Measurements from ENCODE around the gene ATP6V0C.
"Not testable (repeated sequence)": the region's sequence is repeated elsewhere in the genome, so short reads cannot be mapped to it uniquely, and the experiment has no call there.

ATP6V0C gene

GRCh38 chr16:2529061-2529931 is 15.5 kb downstream of the ATP6V0C start:
- no peak for DNase-seq (ENCODE audit: low spot score)

- DNase-seq (ENCODE audit: low spot score) = no peak
Observed at GRCh38 chr16:2529961-2530628, 16.3 kb downstream of the ATP6V0C start.

- DNase-seq (ENCODE audit: low spot score) = no peak
Observed at GRCh38 chr16:2530629-2531318, 17.0 kb downstream of the ATP6V0C start.

GRCh38 chr16:2531371-2531695 is 17.6 kb downstream of the ATP6V0C start, which contains the start of gene CEMP1:
TSS of gene CEMP1 (minus strand) at chr16:2531408. CDS start at chr16:2531073, 335 bp downstream.
- DNase-seq (ENCODE audit: low spot score) = no peak

GRCh38 chr16:2531696-2532493 is 18.1 kb downstream of the ATP6V0C start:
- peak; percentile 96 for DNase-seq (ENCODE audit: low spot score)

- no peak for DNase-seq (ENCODE audit: low spot score)
Observed at GRCh38 chr16:2532494-2533141, 18.9 kb downstream of the ATP6V0C start.

GRCh38 chr16:2533142-2533755 is 19.5 kb downstream of the ATP6V0C start:
- not testable (repeated sequence) for DNase-seq (ENCODE audit: low spot score)

GRCh38 chr16:2533912-2534311 is 20.2 kb downstream of the ATP6V0C start:
- no peak for DNase-seq (ENCODE audit: low spot score)

- not testable (repeated sequence) for DNase-seq (ENCODE audit: low spot score)
Observed at GRCh38 chr16:2534335-2534734, 20.6 kb downstream of the ATP6V0C start.

- DNase-seq (ENCODE audit: low spot score) = no peak
Observed at GRCh38 chr16:2535625-2536013, 21.9 kb downstream of the ATP6V0C start.

- peak; percentile 83 for DNase-seq (ENCODE audit: low spot score)
Observed at GRCh38 chr16:2537451-2538379, 24.0 kb downstream of the ATP6V0C start, which contains the start of gene PDPK1. TSS of gene PDPK1 (plus strand) at chr16:2538021. CDS start at chr16:2538113, 92 bp downstream.

- DNase-seq (ENCODE audit: low spot score) = not testable (repeated sequence)
Observed at GRCh38 chr16:2539192-2539844, 25.6 kb downstream of the ATP6V0C start.

- not testable (repeated sequence) for DNase-seq (ENCODE audit: low spot score)
Observed at GRCh38 chr16:2539845-2540458, 26.2 kb downstream of the ATP6V0C start.

- DNase-seq (ENCODE audit: low spot score) = not testable (repeated sequence)
Observed at GRCh38 chr16:2540912-2541311, 27.2 kb downstream of the ATP6V0C start.

- DNase-seq (ENCODE audit: low spot score) = not testable (repeated sequence)
Observed at GRCh38 chr16:2541409-2541808, 27.7 kb downstream of the ATP6V0C start.

- DNase-seq (ENCODE audit: low spot score) = not testable (repeated sequence)
Observed at GRCh38 chr16:2543771-2544170, 30.0 kb downstream of the ATP6V0C start.

- DNase-seq (ENCODE audit: low spot score) = not testable (repeated sequence)
Observed at GRCh38 chr16:2550283-2550878, 36.6 kb downstream of the ATP6V0C start.

- DNase-seq (ENCODE audit: low spot score) = not testable (repeated sequence)
Observed at GRCh38 chr16:2551420-2551889, 37.7 kb downstream of the ATP6V0C start.
